NK-92 treated with Interleukin-12 subunit alpha and Interleukin-12 subunit beta, amount 100 ng/mL, for 24 hours (cell line): ENCODE results near the gene ZNF592.
"Not testable (repeated sequence)": the region's sequence is repeated elsewhere in the genome, so short reads cannot be mapped to it uniquely, and the experiment has no call there.

ENCODE experiments used
- DNase-seq: peaks from one replicate; lab custom pipeline; 2025; lab: John Stamatoyannopoulos, UW

ZNF592 gene

GRCh38 chr15:84741121-84741520, 7.3 kb upstream of the ZNF592 start:
- no peak for DNase-seq

GRCh38 chr15:84747416-84748273, 747 bp upstream of the ZNF592 start:
- peak; percentile 86 for DNase-seq

GRCh38 chr15:84749111-84749991, 959 bp downstream of the ZNF592 start:
- DNase-seq = no peak

GRCh38 chr15:84750583-84751092, 2.2 kb downstream of the ZNF592 start:
- DNase-seq = no peak

GRCh38 chr15:84751721-84752120, 3.3 kb downstream of the ZNF592 start:
- DNase-seq = not testable (repeated sequence)

GRCh38 chr15:84752195-84752594, 3.8 kb downstream of the ZNF592 start:
- DNase-seq = no peak

- DNase-seq = no peak
Measured at GRCh38 chr15:84752700-84753099, 4.3 kb downstream of the ZNF592 start.

GRCh38 chr15:84754889-84755288, 6.5 kb downstream of the ZNF592 start:
- DNase-seq = not testable (repeated sequence)

GRCh38 chr15:84755736-84756527, 7.5 kb downstream of the ZNF592 start:
- DNase-seq = no peak

GRCh38 chr15:84759018-84759417, 10.6 kb downstream of the ZNF592 start:
- no peak for DNase-seq

- no peak for DNase-seq
Measured at GRCh38 chr15:84760219-84760618, 11.8 kb downstream of the ZNF592 start.

GRCh38 chr15:84761607-84762131, 13.3 kb downstream of the ZNF592 start:
- DNase-seq = no peak

- no peak for DNase-seq
Measured at GRCh38 chr15:84762840-84763572, 14.6 kb downstream of the ZNF592 start.

- DNase-seq = no peak
Measured at GRCh38 chr15:84764585-84764984, 16.2 kb downstream of the ZNF592 start.

GRCh38 chr15:84764989-84765388, 16.6 kb downstream of the ZNF592 start:
- DNase-seq = no peak

GRCh38 chr15:84765675-84766074, 17.3 kb downstream of the ZNF592 start:
- no peak for DNase-seq

- no peak for DNase-seq
Measured at GRCh38 chr15:84766461-84767035, 18.2 kb downstream of the ZNF592 start.

GRCh38 chr15:84772031-84772430, 23.6 kb downstream of the ZNF592 start:
- DNase-seq = no peak

- DNase-seq = no peak
Measured at GRCh38 chr15:84772467-84772866, 24.1 kb downstream of the ZNF592 start.

- no peak for DNase-seq
Measured at GRCh38 chr15:84773716-84774115, 25.3 kb downstream of the ZNF592 start.
